ENCODE results near the gene MED1. TPM values are rescaled to one million over a fixed set of nuclear protein-coding genes. Genes with fewer than 3 reads are reported as not detected.

The MED1 gene
- polyA plus RNA-seq, 1 donor: 27.8 TPM

DNA sequence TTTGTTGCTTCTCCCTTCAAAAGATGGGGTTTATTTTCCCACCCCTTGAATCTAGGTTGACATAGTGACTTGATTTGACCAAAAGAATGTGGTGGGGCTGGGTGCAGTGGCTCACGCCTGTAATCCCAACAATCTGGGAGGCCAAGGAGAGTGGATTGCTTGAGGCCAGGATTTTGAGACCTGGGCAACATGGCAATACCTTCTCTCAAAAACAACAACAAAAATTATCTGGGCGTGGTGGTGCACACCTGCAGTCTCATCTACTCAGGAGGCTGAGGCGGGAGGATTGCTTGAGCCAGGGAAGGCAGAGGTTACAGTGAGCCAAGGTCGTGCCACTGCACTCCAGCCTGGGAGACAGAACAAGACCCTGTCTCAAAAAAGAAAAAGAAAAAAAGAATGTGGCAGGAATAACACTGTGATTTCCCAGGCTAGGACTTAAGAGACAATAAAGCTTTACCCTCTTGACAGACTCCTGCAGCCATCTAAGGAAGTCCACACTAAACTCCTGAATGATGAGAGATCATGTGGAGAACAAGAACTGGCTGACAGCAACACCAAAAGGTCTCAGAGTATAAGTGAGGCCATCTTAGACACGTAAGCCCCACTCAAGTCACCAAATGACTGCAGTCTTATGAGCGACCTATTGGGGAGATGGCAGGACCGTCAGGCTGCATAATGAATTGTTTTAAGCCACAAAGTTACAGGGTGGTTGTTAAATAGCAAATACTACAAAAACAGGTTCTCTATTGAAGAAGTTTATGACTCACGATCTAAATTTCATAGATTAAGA is 86.6 kb downstream of the MED1 start:
- Histone ChIP-seq H3K36me3 (ENCODE audit: control insufficient read depth, insufficient read depth, low read length) (no peaks in the 10 kb centered on the region), H3K4me3 (ENCODE audit: low read length) (no peak overlapping the region), H3K27ac (ENCODE audit: low read length) (no peak overlapping the region), H3K4me1 (ENCODE audit: control insufficient read depth, insufficient read depth, low read length) (no peaks in the 10 kb centered on the region), H3K9me3 (ENCODE audit: control insufficient read depth, low read depth, low read length) (no peaks in the 10 kb centered on the region), H3K27me3 (ENCODE audit: control insufficient read depth, insufficient read depth, low read length) (no peaks in the 10 kb centered on the region)
- 73% methylated on average over 2 of the region's 8 CpGs for WGBS (ENCODE audit: insufficient coverage, low lambda C conversion rate)
- DNase-seq: no peak

DNA sequence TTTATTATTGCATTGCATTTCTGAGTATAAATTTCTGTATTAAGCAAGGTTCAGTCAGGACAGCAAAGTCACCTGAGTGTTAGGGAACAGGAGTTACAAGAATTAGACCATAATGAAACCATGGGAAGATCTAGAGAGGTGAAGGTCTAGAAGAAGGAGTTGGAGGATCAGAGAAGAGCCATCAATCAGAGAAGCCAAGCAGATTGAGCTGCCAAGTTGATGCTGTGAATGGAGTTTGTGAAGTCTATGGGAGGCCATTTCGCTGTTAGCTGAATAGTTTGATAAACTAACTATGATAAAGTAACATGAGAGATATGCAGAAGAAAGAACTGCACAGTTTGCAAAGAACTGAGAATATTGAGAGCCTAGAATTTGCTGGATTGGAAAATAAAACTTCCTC is 90.0 kb downstream of the MED1 start:
- peaks cover 18% of the 10 kb centered on the region for H3K4me1 ChIP-seq (ENCODE audit: control insufficient read depth, insufficient read depth, low read length)
- 100% methylated on average over 1 of the region's 1 CpG for WGBS (ENCODE audit: insufficient coverage, low lambda C conversion rate)
- H3K36me3 ChIP-seq (ENCODE audit: control insufficient read depth, insufficient read depth, low read length): no peaks in the 10 kb centered on the region
- no peak overlapping the region for H3K27ac ChIP-seq (ENCODE audit: low read length)
- no peak overlapping the region for H3K4me3 ChIP-seq (ENCODE audit: low read length)
- no peak for DNase-seq
- no peaks in the 10 kb centered on the region for H3K9me3 ChIP-seq (ENCODE audit: control insufficient read depth, low read depth, low read length)
- H3K27me3 ChIP-seq (ENCODE audit: control insufficient read depth, insufficient read depth, low read length): no peaks in the 10 kb centered on the region

DNA sequence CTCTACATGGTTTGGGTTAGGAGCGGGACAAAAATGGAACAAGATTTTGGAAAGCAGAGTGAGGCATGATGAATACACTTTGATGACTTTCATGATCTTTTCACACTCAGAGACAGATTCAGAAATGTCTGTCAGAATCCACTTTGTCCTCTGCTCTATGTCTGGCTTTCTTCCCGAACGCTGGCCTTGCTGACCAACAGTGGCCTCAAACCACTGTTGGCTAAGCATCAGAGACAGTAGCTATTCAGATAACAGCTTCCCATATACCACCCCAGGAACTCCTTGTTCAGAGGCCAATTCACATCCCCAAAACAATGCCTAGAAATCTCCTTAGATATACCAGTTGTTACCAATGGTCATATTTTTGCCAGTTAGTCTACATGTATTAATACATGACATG is 90.5 kb downstream of the MED1 start:
- Histone ChIP-seq H3K27ac (ENCODE audit: low read length) (no peak overlapping the region), H3K4me1 (ENCODE audit: control insufficient read depth, insufficient read depth, low read length) (peaks cover 18% of the 10 kb centered on the region), H3K9me3 (ENCODE audit: control insufficient read depth, low read depth, low read length) (no peaks in the 10 kb centered on the region), H3K36me3 (ENCODE audit: control insufficient read depth, insufficient read depth, low read length) (no peaks in the 10 kb centered on the region), H3K4me3 (ENCODE audit: low read length) (no peak overlapping the region), H3K27me3 (ENCODE audit: control insufficient read depth, insufficient read depth, low read length) (no peaks in the 10 kb centered on the region)
- no peak for DNase-seq
- no CpG with 5 or more reads among the region's 3 CpGs for WGBS (ENCODE audit: insufficient coverage, low lambda C conversion rate)

DNA sequence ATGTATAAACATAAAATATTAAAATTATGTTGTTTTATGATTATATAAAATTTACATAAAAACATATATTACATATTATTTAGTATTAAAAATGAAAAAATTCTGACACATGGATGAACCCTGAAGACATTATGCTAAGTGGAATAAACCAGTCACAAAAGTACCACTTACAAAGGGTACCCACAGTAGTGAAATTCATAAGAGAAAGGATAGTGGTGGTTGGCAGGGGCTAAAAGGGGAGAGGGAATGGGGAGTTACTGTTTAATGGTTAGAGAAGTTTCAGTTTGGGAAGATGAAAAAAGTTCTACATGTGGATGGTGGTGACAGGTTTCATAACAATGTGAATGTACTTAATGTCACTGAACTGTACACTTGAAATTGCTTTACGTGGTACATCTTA is 91.1 kb downstream of the MED1 start:
- no peak for DNase-seq
- peaks cover 18% of the 10 kb centered on the region for H3K4me1 ChIP-seq (ENCODE audit: control insufficient read depth, insufficient read depth, low read length)
- no peaks in the 10 kb centered on the region for H3K36me3 ChIP-seq (ENCODE audit: control insufficient read depth, insufficient read depth, low read length)
- H3K9me3 ChIP-seq (ENCODE audit: control insufficient read depth, low read depth, low read length): no peaks in the 10 kb centered on the region
- H3K27ac ChIP-seq (ENCODE audit: low read length): no peak overlapping the region
- no peaks in the 10 kb centered on the region for H3K27me3 ChIP-seq (ENCODE audit: control insufficient read depth, insufficient read depth, low read length)
- WGBS (ENCODE audit: insufficient coverage, low lambda C conversion rate): 100% methylated on average over 1 of the region's 1 CpG
- H3K4me3 ChIP-seq (ENCODE audit: low read length): no peak overlapping the region

DNA sequence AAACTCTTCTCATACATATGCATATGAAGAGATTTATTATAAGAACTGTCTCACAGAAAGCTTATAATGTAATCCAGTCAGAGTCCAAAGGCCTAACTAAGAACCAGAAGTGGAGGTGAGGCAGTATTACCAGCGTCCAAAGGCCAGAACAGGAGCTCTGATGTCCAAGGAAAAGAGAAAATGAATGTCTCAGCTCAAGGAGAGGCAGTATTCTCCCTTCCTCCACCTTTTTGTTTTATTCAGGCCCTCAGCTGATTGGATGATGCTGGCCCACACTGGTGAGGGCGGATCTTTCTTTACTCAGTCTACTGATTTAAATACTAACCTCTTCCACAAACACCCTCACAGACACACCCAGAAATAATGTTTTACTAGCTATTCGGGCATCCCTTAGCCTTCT is 93.1 kb downstream of the MED1 start:
- H3K4me1 ChIP-seq (ENCODE audit: control insufficient read depth, insufficient read depth, low read length): peaks cover 18% of the 10 kb centered on the region
- H3K27me3 ChIP-seq (ENCODE audit: control insufficient read depth, insufficient read depth, low read length): no peaks in the 10 kb centered on the region
- H3K27ac ChIP-seq (ENCODE audit: low read length): peak overlapping the region; percentile 88
- WGBS (ENCODE audit: insufficient coverage, low lambda C conversion rate): 40% methylated on average over 1 of the region's 3 CpGs
- H3K36me3 ChIP-seq (ENCODE audit: control insufficient read depth, insufficient read depth, low read length): no peaks in the 10 kb centered on the region
- peak; percentile 74 to 90 for DNase-seq
- no peaks in the 10 kb centered on the region for H3K9me3 ChIP-seq (ENCODE audit: control insufficient read depth, low read depth, low read length)
- no peak overlapping the region for H3K4me3 ChIP-seq (ENCODE audit: low read length)

DNA sequence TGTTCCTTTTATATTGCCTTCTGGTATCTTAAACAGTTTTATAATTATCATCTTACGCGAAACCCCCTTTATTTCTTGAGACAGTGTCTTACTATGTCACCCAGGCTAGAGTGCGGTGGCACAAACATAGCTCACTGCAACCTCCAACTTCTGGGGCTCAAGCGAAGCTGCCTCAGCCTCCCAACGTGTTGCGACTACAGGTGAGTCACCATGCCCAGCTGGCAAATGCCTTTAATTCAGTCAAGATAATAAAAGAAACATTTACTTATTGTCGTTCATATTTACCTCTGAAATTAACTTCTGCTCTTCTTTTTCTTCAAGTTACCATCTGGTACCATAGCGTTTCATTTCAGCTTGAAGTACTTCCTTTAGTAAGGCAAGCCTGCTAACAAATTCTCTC is 93.6 kb downstream of the MED1 start:
- Histone ChIP-seq H3K36me3 (ENCODE audit: control insufficient read depth, insufficient read depth, low read length) (no peaks in the 10 kb centered on the region), H3K27ac (ENCODE audit: low read length) (peak overlapping the region; percentile 88), H3K4me3 (ENCODE audit: low read length) (peak overlapping the region; percentile 7), H3K27me3 (ENCODE audit: control insufficient read depth, insufficient read depth, low read length) (no peaks in the 10 kb centered on the region), H3K4me1 (ENCODE audit: control insufficient read depth, insufficient read depth, low read length) (peaks cover 18% of the 10 kb centered on the region), H3K9me3 (ENCODE audit: control insufficient read depth, low read depth, low read length) (no peaks in the 10 kb centered on the region)
- WGBS (ENCODE audit: insufficient coverage, low lambda C conversion rate): 63% methylated on average over 4 of the region's 8 CpGs
- no peak for DNase-seq

Other genes starting within 250 kb of the MED1 start
- gene STAC2, start 225.3 kb downstream of the MED1 start, polyA plus RNA-seq: 0.61 TPM
- 8.8 TPM for gene FBXL20, start 49.6 kb downstream of the MED1 start, polyA plus RNA-seq
- gene CDK12, start 10.2 kb upstream of the MED1 start, polyA plus RNA-seq: 45.9 TPM
- 0.01 TPM for gene NEUROD2, start 156.7 kb upstream of the MED1 start, polyA plus RNA-seq
- 20.4 TPM for gene PPP1R1B, start 175.7 kb upstream of the MED1 start, polyA plus RNA-seq
- gene STARD3, start 185.9 kb upstream of the MED1 start, polyA plus RNA-seq: 57.9 TPM
- 2.2 TPM for gene TCAP, start 214.1 kb upstream of the MED1 start, polyA plus RNA-seq
- 2.1 TPM for gene PNMT, start 217.2 kb upstream of the MED1 start, polyA plus RNA-seq
- 31.8 TPM for gene PGAP3, start 236.8 kb upstream of the MED1 start, polyA plus RNA-seq
- gene ERBB2, start 248.8 kb upstream of the MED1 start, polyA plus RNA-seq: 175 TPM

Measured in large intestine (tissue), 3 donors.